Endometrial microvascular endothelial cells (primary cell): Measurements from ENCODE around the gene OXGR1. TPM values are rescaled to one million over a fixed set of nuclear protein-coding genes. Genes with fewer than 3 reads are reported as not detected.

ENCODE experiments used
- in situ Hi-C: cut with HindIII; loops from 2 replicates; pipeline ENCODE4 v1.10.0; 2017; ENCODE audit warnings: low sequenced_read_pairs, low pct_unique_long_range_greater_than_20kb; ENCODE audit errors: inconsistent ontology term
- total RNA-seq: library from RNA; depleted of rRNA; stranded (reverse); fragments of >200 nt; gene quantifications from one replicate; pipeline ENCODE4 v1.2.3, GENCODE V29; 2015; ENCODE audit errors: inconsistent ontology term

OXGR1 gene
- total RNA-seq, 1 donor from 2014 or later = not detected

DNA sequence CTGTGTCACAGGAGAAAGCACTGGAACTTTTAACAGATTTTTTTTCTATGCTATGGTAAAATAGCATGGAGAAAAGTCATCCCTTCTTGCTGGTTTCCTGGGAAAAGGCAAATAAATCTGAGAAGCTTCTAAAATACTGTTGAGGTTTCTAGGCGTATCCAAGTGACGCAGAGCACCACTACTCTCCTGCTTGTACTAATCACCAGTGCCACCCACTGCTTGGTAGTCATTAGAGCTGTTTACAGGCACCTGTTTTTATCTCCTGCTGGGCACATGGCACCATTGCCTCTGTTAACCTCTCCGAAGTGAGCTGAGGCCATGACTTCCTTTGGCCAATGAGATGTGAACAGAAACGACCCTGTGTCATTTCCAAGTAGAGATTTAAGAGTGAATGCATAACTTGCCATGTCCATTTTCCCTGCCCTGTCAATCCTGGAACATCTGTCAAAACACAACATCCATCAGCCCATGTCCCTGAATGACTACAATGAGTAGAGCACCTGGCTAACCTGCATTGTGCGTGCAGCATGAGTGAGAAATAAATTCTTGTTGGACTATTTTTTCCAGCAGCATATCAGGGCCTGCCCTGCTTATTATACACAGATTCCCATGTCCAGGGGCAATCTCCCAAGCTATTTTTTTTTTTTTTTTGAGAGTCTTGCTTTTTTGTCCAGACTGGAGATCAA, 17.3 kb upstream of the OXGR1 start:
- in situ Hi-C loops = no loop called here

DNA sequence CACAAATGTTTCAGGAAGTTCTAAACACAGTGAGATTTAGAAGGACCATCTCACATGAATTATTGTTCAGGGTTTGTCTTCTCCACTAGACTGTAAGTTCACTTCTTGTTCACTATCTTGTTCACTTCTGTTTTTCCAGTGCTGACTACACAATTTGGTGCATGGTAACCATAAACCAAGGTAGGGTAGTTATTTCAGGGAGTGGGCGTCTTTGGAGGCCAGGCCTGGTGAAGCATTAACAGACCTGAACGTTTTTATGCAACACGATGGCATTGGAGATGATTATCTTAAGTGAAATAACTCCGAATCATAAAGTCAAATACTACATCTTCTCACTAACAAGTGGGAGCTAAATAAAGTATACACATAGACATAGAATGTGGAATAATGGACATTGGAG, 14.4 kb upstream of the OXGR1 start:
- in situ Hi-C loops = no loop called here

DNA sequence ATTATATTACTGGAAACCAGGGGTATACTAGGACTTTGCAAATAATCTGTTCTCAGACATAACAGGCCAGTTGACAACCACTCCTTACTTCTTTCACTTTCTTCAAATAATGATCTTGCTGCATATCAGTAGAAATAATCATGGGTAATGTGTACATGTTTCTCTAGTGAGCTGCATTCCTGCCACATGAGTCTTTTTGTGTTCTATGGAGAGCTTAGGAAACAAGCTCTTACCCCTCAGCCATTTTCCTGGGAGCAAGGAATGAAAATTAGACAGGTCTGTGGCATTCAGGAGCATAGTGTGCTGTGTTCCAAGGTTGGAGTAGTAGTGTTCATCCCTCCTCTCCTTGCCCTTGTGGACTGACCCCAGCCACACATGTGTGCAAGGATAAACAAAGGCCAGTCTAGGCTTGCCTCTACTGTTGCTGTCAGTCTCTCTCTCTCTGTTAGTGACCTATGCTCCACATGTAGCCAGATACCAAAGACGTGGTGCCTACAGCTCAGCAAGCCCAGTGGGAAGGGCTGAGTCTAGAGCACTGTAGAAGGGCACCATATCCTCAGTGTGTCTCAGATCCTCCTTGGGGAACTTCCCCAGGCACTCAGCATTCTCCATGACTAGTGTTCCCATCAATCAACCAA, 11.5 kb upstream of the OXGR1 start:
- in situ Hi-C loops = no loop called here

DNA sequence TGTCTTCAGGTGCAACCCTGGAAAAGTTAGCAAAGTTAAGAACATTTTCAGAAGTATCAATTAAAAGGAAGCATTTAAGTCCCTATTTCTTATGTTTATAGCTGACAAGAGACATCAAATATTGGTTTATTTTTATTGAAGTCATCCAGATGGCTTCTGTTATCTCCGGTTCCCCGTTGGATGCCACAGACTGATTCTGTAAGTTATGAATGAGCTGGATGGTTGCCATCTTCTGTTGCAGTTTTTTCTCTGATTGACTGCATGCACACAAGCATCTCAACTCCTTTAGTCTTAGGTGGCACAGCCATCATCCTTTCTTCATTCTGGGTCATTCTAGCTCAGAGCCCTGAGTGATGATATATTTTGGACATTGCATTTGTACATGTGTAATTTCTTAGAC, 10.6 kb upstream of the OXGR1 start:
- in situ Hi-C loops = no loop called here

DNA sequence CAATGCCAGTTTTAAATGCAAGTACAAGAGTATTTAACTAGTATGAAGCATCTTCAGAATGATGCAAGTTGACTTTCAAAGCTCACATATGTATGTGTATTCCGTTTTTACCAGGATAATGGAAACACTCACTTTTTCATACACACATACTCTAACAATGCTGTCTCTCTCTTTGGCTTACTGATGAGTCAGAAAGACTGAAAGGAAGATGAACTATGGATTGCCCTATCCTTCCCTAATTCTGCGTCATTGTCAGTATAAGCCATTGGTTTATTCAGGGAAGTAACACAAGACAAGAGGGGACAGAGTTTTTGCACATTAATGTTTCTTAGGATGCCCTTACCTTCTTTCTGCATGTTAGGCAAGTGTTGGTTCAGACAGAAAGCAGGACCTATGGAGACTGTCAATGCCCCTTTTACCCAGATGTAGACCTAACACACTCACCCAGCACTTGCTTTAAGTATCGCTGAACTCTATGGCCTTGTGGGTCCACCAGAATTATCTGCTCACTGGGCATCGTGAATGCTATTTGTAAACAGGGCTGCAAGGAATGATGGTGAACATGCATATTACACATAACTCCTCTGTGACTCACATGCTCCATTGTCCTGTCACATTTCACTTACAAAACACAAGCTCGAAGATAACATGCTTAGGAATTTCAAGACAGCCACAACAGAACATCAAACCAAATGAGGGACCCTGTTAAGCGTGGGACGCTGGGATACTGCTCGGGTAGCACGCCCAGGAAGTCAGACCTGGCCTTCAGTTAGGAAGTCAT, 10.0 kb upstream of the OXGR1 start:
- in situ Hi-C loops = no loop called here

DNA sequence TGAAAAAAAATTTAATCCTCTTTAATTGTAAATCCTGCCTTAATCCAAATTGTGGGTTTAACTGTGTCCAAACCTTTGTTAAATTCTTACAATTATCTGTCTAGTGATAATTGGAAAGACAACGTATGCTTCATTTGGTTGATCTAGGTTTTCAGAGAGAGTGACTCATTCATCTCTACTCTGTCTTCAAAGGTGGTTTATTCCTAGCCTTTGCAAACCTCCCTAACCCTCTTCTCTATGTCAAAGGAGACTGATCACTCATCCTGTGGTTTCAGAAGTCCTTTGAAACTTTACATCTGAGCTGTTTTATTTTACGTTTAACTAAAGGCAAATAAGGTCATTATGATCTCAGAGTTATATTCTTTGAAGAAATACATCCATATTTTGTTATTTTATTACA, 8.8 kb upstream of the OXGR1 start:
- in situ Hi-C loops = no loop called here

DNA sequence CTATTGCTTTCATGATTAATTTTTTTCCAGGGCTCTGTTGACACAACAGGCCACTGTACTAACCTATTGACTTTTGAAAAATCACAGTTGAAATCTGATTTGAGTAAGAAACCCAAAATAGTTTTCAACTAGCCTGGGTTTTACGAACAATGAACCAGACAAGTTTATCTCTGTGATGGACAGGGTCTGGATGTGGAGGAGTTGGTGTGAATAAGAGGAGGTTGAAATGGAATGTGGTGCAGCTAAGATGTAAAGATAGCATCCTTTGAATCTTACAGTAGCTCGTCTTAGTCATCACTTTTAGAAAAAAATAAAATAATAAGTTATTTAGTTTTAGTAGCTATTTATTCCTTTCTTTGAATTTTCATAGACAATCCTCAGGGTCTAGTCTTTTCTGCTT, 8.3 kb upstream of the OXGR1 start:
- in situ Hi-C loops = no loop called here

DNA sequence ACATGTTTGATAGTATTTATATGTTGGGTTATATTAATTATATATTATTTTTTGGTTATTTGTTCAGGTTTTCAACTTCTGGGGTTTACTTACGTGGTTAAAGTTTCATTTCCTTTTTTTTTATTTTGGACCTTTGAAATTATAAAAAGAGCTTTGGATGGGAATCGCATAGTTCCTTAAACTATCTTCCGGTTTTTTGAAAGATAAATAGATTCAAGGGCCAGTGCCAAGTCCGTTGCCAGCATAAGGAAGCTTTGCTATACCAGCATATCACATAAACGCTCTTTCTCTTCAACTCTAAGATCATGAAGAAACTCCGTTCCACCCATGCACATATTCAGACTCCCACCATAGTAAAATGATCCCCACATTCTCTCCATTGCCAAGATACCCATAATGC, 7.4 kb upstream of the OXGR1 start:
- in situ Hi-C loops = no loop called here

DNA sequence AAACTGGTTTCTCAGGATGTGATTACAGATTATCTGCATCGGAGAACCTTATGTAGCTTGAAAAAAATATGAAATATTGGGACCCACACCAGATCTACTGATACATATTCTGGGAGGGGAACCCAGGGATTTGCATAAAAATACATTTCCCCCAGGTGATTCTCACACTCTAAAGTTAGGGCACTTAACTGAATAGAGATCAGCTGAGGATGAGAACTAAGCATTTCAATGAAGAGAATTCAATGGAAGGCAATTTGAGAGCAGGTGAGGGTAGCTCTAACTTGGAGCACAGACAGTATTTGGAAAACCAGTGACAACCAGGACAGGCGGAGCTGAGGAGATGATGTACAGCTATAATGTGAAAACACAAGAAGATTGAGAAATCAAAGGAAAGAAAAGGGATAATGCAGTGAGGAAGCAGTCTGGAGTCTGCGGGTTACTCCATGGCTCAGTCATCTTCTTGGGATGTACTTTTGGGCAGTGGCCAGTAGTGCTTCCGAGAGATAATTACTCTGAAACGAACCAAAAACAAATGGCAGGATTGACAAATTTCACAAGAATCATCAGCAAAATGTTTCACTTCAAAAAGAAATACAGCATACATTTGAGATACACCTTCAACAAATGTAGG, 6.1 kb upstream of the OXGR1 start:
- in situ Hi-C loops = no loop called here

DNA sequence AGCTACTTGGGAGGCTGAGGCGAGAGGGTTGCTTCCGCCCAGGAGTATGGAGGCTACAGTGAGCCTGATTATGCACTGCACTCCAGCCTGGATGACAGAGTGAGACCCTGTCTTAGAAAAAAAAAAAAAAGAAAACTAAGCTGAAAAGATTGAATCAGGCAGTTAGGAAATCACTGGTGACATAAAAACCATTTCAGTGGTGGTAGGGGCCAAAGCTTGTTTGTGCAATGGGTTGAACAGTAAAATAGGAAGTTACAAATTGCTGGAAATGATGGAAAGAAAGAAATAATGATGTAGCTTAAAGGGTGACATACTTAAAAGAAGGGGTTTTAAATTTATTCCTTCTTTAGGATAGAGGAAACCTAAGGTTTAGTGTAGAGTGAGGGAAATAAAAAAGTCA, 4.8 kb upstream of the OXGR1 start:
- in situ Hi-C loops = no loop called here

DNA sequence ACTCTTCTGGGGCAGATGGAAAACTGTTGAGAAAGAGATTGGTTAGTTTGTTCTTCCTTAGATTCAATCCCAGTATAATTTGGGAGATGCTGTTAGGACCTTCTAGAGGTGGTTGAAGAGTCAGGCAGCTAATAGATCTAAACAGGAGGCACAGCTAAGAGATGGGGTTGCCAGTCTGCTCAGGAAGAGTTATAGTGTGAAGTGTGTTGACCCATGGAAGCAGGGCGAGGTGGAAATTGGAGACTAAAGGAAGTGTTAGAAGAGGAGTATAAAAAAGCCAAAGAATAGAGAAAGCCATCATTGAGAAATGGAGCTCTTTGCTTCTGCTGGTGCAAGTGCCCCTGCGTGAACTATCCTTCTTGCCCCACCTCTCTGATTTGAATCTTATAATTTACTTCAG, 3.8 kb upstream of the OXGR1 start:
- in situ Hi-C loops = no loop called here

DNA sequence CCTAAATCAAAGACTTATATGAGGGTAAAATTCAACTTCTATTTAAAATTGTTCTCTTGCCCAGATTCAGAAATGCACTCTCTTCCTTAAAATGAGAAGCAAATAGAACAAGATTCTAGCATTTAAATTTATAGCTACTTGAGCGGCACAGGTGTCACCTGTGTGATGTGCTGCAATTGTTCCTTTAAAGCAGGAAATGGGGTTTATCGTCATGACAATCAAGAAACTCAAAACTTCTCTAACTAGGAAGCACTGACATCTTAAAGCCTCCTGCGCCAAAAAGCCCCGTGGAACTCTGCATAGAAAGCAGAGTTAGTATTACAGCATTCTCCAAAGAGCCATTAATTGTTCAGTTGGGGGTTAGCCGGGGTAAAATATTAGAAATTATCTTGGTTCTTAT, 2.6 kb upstream of the OXGR1 start:
- in situ Hi-C loops = no loop called here

DNA sequence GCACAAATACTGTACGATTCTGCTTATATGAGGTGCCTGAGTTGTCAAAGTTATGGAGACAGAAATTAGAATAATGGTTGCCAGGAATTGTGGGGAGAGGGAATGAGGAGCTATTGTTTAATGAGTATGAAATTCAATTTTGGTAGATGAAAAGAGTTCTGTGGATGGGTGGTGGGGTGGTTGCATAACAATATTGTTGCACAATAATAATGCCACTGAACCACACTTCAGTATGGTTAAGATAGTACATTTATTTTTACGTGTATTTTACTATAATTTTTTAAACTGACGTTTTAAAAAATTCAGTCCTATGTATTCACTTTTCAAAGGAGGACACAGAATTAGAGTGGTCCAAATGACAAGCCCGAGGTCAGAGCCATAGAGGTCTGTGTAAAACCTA, 1.8 kb upstream of the OXGR1 start:
- in situ Hi-C loops = no loop called here

DNA sequence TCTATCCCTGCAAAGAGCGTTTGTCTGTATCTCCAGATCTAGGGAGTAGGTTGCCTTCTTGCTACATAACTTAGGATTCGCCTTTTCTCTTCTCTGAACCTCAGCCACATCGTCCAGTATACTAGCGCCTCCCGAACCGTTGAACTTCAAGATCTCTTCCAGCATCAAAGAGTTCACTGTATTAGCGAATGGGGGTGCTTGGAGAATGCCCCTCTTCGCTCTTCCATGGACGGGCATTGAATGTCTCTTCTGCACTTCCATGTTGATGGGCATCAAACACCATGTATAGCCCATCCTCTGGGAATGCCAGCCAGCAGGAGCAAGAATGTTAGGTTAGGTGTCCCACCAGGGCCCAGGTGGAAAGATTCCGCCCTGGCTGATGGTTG, 575 bp upstream of the OXGR1 start:
- in situ Hi-C loops = no loop called here

DNA sequence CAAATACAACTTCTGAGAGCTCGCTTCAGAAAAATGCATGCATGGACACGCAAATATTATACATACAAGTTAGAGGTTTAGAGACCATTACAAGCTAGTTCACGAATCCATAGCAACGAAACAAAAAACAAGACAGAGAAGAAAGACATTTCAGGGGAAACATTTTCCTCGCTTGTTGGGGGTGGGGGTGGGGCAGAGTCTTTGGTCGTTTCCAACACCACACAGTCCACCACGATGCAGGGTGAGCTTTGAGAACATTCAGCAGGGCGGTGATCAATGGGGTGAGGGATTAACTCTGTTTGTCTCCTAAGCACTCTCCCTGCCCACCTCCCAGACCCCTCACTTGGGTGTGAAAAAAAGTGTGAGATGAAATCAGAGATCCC, 651 bp downstream of the OXGR1 start:
- in situ Hi-C loops = no loop called here

DNA sequence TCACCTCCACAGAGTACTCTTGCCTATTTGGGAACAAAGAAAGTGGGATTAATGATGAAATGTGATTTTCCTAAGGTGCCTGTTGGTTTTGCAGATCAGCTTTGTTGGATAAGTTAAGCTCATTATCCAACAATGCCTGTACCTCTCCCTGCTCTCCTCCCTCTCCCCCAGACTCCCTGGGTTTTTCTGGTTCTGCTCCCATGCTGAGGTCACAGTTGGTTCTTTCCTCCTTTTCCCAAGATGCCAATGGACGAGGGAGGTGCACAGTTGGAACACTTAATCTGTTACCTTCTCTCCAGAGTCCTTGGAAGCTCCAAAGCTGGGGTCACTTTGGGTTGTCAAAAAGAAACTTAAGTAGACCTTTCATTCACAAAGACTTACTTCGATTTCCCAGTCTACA, 1.6 kb downstream of the OXGR1 start:
- in situ Hi-C loops = no loop called here

DNA sequence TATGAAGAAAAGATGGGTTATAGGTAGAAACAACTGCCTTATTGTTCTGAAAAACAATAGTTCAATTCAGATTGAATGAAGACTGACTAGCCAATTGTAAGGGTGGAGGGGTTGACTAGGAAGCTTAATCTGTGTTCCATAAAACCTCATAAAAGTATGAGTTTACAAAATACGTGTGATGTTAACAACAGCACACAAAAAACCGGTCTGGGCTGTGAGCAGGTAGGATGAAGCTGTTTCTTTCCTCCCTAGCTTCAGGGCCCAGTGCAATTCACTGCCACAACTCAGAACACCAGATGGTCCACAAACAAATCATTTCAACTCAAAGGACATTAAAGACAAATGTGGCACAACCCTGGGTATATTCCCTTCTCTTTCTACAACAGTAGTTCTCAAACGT, 3.2 kb downstream of the OXGR1 start:
- in situ Hi-C loops = no loop called here

DNA sequence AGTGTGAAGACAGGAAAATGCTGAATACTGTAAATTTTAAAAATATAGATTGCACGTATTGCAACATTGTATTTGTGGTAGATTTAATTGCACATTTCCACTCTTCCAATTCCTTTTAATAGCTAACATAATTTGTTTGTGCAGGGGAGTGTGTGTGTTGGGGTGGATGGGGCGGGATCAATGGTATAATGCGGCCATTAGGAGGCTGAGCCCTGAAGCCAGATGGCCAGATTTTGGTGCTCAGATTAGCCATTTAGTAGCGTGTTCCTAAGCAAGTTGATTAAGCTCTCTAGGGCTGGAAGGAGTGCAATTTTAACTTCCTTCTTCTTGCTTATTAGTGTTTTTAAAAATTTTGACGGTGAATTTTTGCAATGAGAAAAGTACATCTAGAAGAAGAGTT, 5.8 kb downstream of the OXGR1 start:
- in situ Hi-C loops = no loop called here

DNA sequence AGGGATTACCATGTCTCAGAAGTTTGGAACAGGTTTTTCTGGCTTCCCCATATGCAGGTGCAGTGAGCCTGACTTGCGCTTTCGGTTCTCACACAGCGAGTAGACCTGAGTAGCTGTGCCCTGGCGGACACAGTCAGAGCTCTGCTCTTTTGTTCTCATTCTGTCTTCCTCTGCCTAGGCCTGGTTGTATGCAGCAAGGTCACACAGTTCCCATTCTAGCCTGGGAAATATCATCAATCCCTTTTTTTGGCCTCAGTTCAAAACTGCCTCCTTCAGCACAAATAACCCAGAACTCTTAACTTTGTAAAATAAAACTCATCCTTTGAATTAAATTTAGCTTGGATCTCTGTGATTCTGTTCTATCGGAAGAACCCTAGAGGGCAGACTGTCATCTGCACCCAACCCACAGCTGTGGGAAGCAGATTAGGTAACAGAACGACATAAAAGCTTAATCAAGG, 10.2 kb downstream of the OXGR1 start:
- in situ Hi-C loops = no loop called here

DNA sequence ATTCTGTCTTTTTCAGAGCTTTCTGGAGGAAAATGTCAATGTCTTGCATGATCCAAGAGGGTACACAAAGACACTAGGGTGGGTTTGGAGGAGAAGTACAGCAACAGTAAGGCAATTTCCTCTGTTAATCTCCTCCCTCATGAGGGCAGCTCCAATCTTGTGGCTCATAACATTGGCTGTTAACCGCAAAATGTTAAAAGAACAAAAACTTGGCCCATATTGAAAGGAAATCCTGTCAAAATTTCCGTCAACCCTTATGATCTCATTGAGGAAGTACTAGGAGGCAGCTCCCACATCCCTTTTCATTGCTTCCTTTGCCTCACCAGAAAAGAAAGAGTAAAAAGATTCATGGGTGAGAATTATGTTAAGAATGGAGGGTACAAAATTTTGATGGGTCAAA, 11.6 kb downstream of the OXGR1 start:
- in situ Hi-C loops = no loop called here
